H1 (cell line): ENCODE data around the gene CUX1. TPM values are rescaled to one million over a fixed set of nuclear protein-coding genes. Genes with fewer than 3 reads are reported as not detected.

Experiments used
- CTCF ChIA-PET: fragments of 300-600 bp; sonication (Branson Sonifier 250); formaldehyde crosslinking; loops from one replicate; lab custom pipeline; 2021; ENCODE audit not compliant: partially characterized antibody; lab: Charles Lee
- POLR2A ChIA-PET: fragments of 300-600 bp; sonication (Branson Sonifier 250); formaldehyde crosslinking; loops from one replicate; lab custom pipeline; 2021; ENCODE audit warnings: inconsistent platforms; ENCODE audit not compliant: partially characterized antibody; lab: Charles Lee
- DNase-seq, 2 experiments: peaks; one replicate each; pipeline versions ENCODE4 v3.0.0 to v3.0.0-alpha.2; 2010 to 2022; ENCODE audit warnings: low spot score in 2 of 2, low read depth in 1 of 2, mixed read lengths in 1 of 2
- FAIRE-seq: peaks from 2 replicates; lab custom pipeline; 2011; peaks lifted over from hg19 to GRCh38; lab: Jason Lieb, UNC
- H2AFZ ChIP-seq: 2 replicates; pipeline ENCODE4 v1.8.1; 2012; ENCODE audit warnings: low read length, inconsistent platforms
- H2AK5ac ChIP-seq: 2 replicates; pipeline ENCODE4 v1.6.1; 2013; ENCODE audit warnings: low read depth, low read length
- H2BK120ac ChIP-seq: replicated peaks from 2 replicates; pipeline ENCODE3; 2013; ENCODE audit warnings: low read depth, low read length, inconsistent platforms
- H2BK12ac ChIP-seq: 2 replicates; pipeline ENCODE4 v1.6.1; 2013; ENCODE audit warnings: low read depth, low read length
- H2BK15ac ChIP-seq: 2 replicates; pipeline ENCODE4 v1.6.1; 2013; ENCODE audit warnings: low read length
- H2BK20ac ChIP-seq: 2 replicates; pipeline ENCODE4 v1.6.1; 2013; ENCODE audit warnings: low read length
- H2BK5ac ChIP-seq: 2 replicates; pipeline ENCODE4 v1.6.1; 2013; ENCODE audit warnings: low read depth, low read length
- H3K14ac ChIP-seq: 2 replicates; pipeline ENCODE4 v1.6.1; 2013; ENCODE audit warnings: inconsistent platforms; ENCODE audit not compliant: insufficient read length
- H3K18ac ChIP-seq: 2 replicates; pipeline ENCODE4 v1.6.1; 2013; ENCODE audit warnings: low read length; ENCODE audit errors: extremely low read depth
- H3K23ac ChIP-seq: 2 replicates; pipeline ENCODE4 v1.6.1; 2013; ENCODE audit warnings: inconsistent platforms; ENCODE audit not compliant: insufficient read length
- H3K23me2 ChIP-seq: 2 replicates; pipeline ENCODE4 v1.6.1; 2013; ENCODE audit warnings: low read depth, low read length
- H3K27ac ChIP-seq: 2 replicates; pipeline ENCODE4 v1.6.1; 2011; ENCODE audit warnings: low read depth, low read length, inconsistent platforms
- H3K27me3 ChIP-seq, 4 experiments: replicated peaks in 1 of 4; 1 replicate in 1 of 4; 2 replicates in 3 of 4; pipeline versions ENCODE4 v1.6.1 to v1.8.1; 2011 to 2013; ENCODE audit warnings: low read length in 3 of 4, mild to moderate bottlenecking in 3 of 4, inconsistent platforms in 2 of 4, mixed read lengths in 2 of 4, moderate library complexity in 1 of 4; ENCODE audit not compliant: control insufficient read depth in 3 of 4, insufficient read depth in 3 of 4; ENCODE audit errors: extremely low read depth in 1 of 4
- H3K36me3 ChIP-seq, 4 experiments: 2 replicates each; pipeline versions ENCODE4 v1.6.1 to v1.8.1; 2011 to 2013; ENCODE audit warnings: mild to moderate bottlenecking in 4 of 4, low read length in 3 of 4, moderate library complexity in 2 of 4, control low read depth in 1 of 4, inconsistent platforms in 1 of 4; ENCODE audit not compliant: insufficient read depth in 4 of 4, control insufficient read depth in 2 of 4
- H3K4ac ChIP-seq: replicated peaks from 2 replicates; pipeline ENCODE3; 2013; ENCODE audit warnings: low read length, low read depth, mixed read lengths, inconsistent platforms; ENCODE audit not compliant: insufficient read length
- H3K4me1 ChIP-seq, 4 experiments: replicated peaks in 1 of 4; 1 replicate in 1 of 4; 2 replicates in 3 of 4; pipeline versions ENCODE4 v1.6.1 to v1.8.1; 2011 to 2013; ENCODE audit warnings: low read length in 3 of 4, inconsistent platforms in 2 of 4, mixed read lengths in 1 of 4; ENCODE audit not compliant: insufficient read depth in 4 of 4, control insufficient read depth in 3 of 4
- H3K4me2 ChIP-seq, 2 experiments: 2 replicates each; pipeline versions ENCODE4 v1.6.1 to v1.8.1; 2011 to 2013; ENCODE audit warnings: low read depth in 2 of 2, low read length in 2 of 2, control low read depth in 1 of 2, inconsistent platforms in 1 of 2, mild to moderate bottlenecking in 1 of 2; ENCODE audit not compliant: insufficient read depth in 1 of 2
- H3K4me3 ChIP-seq, 4 experiments: fragments of 200-600, 300-600 bp in 1 of 4; sonication (generic), shearing (Covaris generic), sonication (Bioruptor Twin) in 1 of 4; 2 replicates each; pipeline versions ENCODE4 v1.5.1 to v1.8.1; 2011 to 2016; ENCODE audit warnings: low read length in 4 of 4, low read depth in 3 of 4, control low read depth in 2 of 4, inconsistent platforms in 2 of 4, mild to moderate bottlenecking in 2 of 4, mixed read lengths in 1 of 4, moderate library complexity in 1 of 4; ENCODE audit not compliant: insufficient read depth in 2 of 4; ENCODE audit errors: extremely low read depth in 1 of 4
- H3K56ac ChIP-seq: replicated peaks from 2 replicates; pipeline ENCODE3; 2013; ENCODE audit warnings: low read depth, mild to moderate bottlenecking, mixed read lengths, low read length, inconsistent platforms; ENCODE audit not compliant: insufficient read length
- H3K79me1 ChIP-seq: 2 replicates; pipeline ENCODE4 v1.6.1; 2013; ENCODE audit warnings: low read depth, low read length, control low read depth
- H3K79me2 ChIP-seq, 2 experiments: 2 replicates each; pipeline versions ENCODE4 v1.6.1 to v1.8.1; 2012 to 2013; ENCODE audit warnings: low read length in 2 of 2, mild to moderate bottlenecking in 2 of 2, inconsistent platforms in 1 of 2; ENCODE audit not compliant: insufficient read depth in 2 of 2, control insufficient read depth in 1 of 2
- H3K9ac ChIP-seq, 4 experiments: replicated peaks in 1 of 4; 1 replicate in 1 of 4; 2 replicates in 3 of 4; pipeline versions ENCODE4 v1.6.1 to v1.8.1; 2011 to 2013; ENCODE audit warnings: low read depth in 3 of 4, low read length in 3 of 4, control low read depth in 2 of 4, mild to moderate bottlenecking in 2 of 4, moderate library complexity in 2 of 4, inconsistent platforms in 1 of 4; ENCODE audit errors: extremely low read depth in 1 of 4
- H3K9me3 ChIP-seq, 2 experiments: 2 replicates each; pipeline versions ENCODE4 v1.6.1 to v1.8.1; 2012 to 2013; ENCODE audit warnings: mild to moderate bottlenecking in 2 of 2, moderate library complexity in 2 of 2, control low read depth in 1 of 2, inconsistent platforms in 1 of 2, low read depth in 1 of 2, low read length in 1 of 2, mixed read lengths in 1 of 2; ENCODE audit not compliant: insufficient read depth in 2 of 2
- H4K20me1 ChIP-seq, 2 experiments: replicated peaks in 1 of 2; 2 replicates each; pipeline versions ENCODE3 to v1.8.1; 2011 to 2013; ENCODE audit warnings: inconsistent platforms in 2 of 2, low read length in 2 of 2, mild to moderate bottlenecking in 1 of 2; ENCODE audit not compliant: insufficient read depth in 2 of 2, control insufficient read depth in 1 of 2
- H4K5ac ChIP-seq: 2 replicates; pipeline ENCODE4 v1.6.1; 2013; ENCODE audit warnings: low read length, low read depth, mixed read lengths, inconsistent platforms; ENCODE audit not compliant: insufficient read length
- H4K8ac ChIP-seq: 2 replicates; pipeline ENCODE4 v1.8.0; 2013; ENCODE audit warnings: mild to moderate bottlenecking, moderate library complexity, low read length, inconsistent platforms; ENCODE audit not compliant: insufficient read depth; ENCODE audit errors: extremely low read depth
- H4K91ac ChIP-seq: replicated peaks from 2 replicates; pipeline ENCODE3; 2013; ENCODE audit warnings: low read length, mixed read lengths, inconsistent platforms; ENCODE audit not compliant: insufficient read length
- POLR2A ChIP-seq, 2 experiments: IDR thresholded peaks; 1 replicate in 1 of 2; 2 replicates in 1 of 2; pipeline ENCODE4 v1.6.1; 2011; ENCODE audit warnings: low read depth in 2 of 2, low read length in 2 of 2, mild to moderate bottlenecking in 2 of 2; ENCODE audit errors: control extremely low read depth in 1 of 2
- WGBS, 2 experiments: shearing (Covaris generic) in 1 of 2; methylation state at CpG; one replicate each; pipeline versions ENCODE4 v1.1.6 to v1.1.7; 2013 to 2015; ENCODE audit warnings: low lambda C conversion rate in 2 of 2, mixed read lengths in 2 of 2, inconsistent platforms in 1 of 2, low coverage in 1 of 2, missing lambda C conversion rate in 1 of 2; ENCODE audit not compliant: insufficient replicate concordance in 2 of 2, insufficient coverage in 1 of 2, insufficient read length in 1 of 2; ENCODE audit errors: extremely low coverage in 1 of 2, missing lambda C conversion rate in 1 of 2; 5-methylcytosine and 5-hydroxymethylcytosine counted together
- polyA plus RNA-seq, 7 experiments: library from polyadenylated mRNA; depleted of rRNA in 3 of 7; stranded (reverse) in 5 of 7; unstranded in 2 of 7; fragments of >200 nt in 5 of 7; fragments of 200-250 nt in 2 of 7; gene quantifications; 1 replicate in 5 of 7; 2 replicates in 1 of 7; 4 replicates in 1 of 7; pipeline versions ENCODE4 v1.2.1 to v1.2.3, GENCODE V29; 2011 to 2013; ENCODE audit warnings: missing spikeins in 2 of 7, mixed read lengths in 2 of 7
- total RNA-seq: library from RNA; stranded (reverse); fragmentation: NEBNext Ultra II Directional; extraction: Animal tissue kit (Norgen Biotek cat#: 25700); gene quantifications from 2 replicates; pipeline ENCODE4 v1.2.1, GENCODE V29; 2021

The CUX1 gene
- total and polyA plus RNA-seq, 2 of the 8 experiments (the other 6 are each of a cell fraction or from before 2014, with no cell fraction given): 21.6 to 65.9 TPM

- no peaks in the 10 kb centered on the region for H4K20me1 ChIP-seq
- no peaks in the 10 kb centered on the region for H3K79me2 ChIP-seq
- no peak for TF ChIP-seq POLR2A (IDR thresholded peaks at IDR 0.05; ENCODE audit: control extremely low read depth in 1 of 2, low read depth in 2 of 2, low read length in 2 of 2)
- TF ChIP-seq, all 59 proteins: peak for 0
- POLR2A ChIA-PET: no interaction called here
- Histone ChIP-seq H4K8ac (peak overlapping the region; percentile 9; the same call in 1 of the 2 replicates), H3K79me1 (no peaks in the 10 kb centered on the region), H3K4me3 (no peak overlapping the region), H3K23me2 (no peaks in the 10 kb centered on the region), H3K4me2 (no peak overlapping the region), H4K5ac (no peak overlapping the region), H3K23ac (no peak overlapping the region), H2AK5ac (no peak overlapping the region), H3K9me3 (no peaks in the 10 kb centered on the region), H3K9ac (no peak overlapping the region), H2BK5ac (no peak overlapping the region), H3K36me3 (no peaks in the 10 kb centered on the region), H2BK15ac (no peak overlapping the region), H2BK120ac (no peak overlapping the region), H2BK12ac (no peak overlapping the region), H3K27me3 (no peaks in the 10 kb centered on the region), H2AFZ (no peak overlapping the region), H3K27ac (no peak overlapping the region), H3K14ac (no peak overlapping the region), H2BK20ac (no peak overlapping the region), H3K4me1 (no peaks in the 10 kb centered on the region; a peak in 1 of 7 replicates), H3K4ac (no peak overlapping the region), H3K18ac (no peak overlapping the region), H3K56ac (no peak overlapping the region), H4K91ac (no peak overlapping the region)
- CTCF ChIA-PET: interaction anchor here (1.3 to 2.0 kb wide), 2 partner anchors 10 to 12 kb away, joined by 3 to 6 read pairs; no protein-coding TSS in a partner anchor
- WGBS, 2 experiments: 87% methylated on average over 20 of the region's 20 CpGs; no CpG with 5 or more reads in 1 of the 2 experiments
- FAIRE-seq (no peak), DNase-seq (no peak)
Observed at GRCh38 chr7:101778026-101778580, 39.3 kb upstream of the CUX1 start.
